HepG2 (cell line): ENCODE measurements around the gene LITAFD. TPM values are rescaled to one million over a fixed set of nuclear protein-coding genes. Genes with fewer than 3 reads are reported as not detected.
A peak's percentile ranks its signal among the peaks of the same experiment; 100 is the strongest.

Experiments
- ARNT ChIP-seq: fragments of 450-650 bp; IDR thresholded peaks from 2 replicates; pipeline ENCODE4 v1.6.1; 2017
- BCL3 ChIP-seq: sonication (generic); formaldehyde crosslinking; IDR thresholded peaks from 2 replicates; pipeline ENCODE4 v1.5.1; 2020; ENCODE audit warnings: mild to moderate bottlenecking, missing genetic modification reagents, moderate library complexity
- FOXA3 ChIP-seq: IDR thresholded peaks from 2 replicates; pipeline ENCODE4 v1.6.1; 2016; ENCODE audit warnings: missing genetic modification reagents, missing compliant biosample characterization
- KLF15 ChIP-seq: sonication (generic); formaldehyde crosslinking; IDR thresholded peaks from 2 replicates; pipeline ENCODE4 v1.8.1; 2023; ENCODE audit warnings: borderline replicate concordance, mild to moderate bottlenecking, inconsistent platforms, missing genetic modification reagents, mixed read lengths
- LCORL ChIP-seq, 2 experiments: fragments of 450-650 bp in 1 of 2; sonication (generic) in 1 of 2; formaldehyde crosslinking in 1 of 2; IDR thresholded peaks; 2 replicates each; pipeline versions ENCODE4 v1.5.0 to v1.6.1; 2017 to 2020; ENCODE audit warnings: antibody characterized with exemption in 1 of 2, missing genetic modification reagents in 1 of 2
- MTF1 ChIP-seq: sonication (generic); formaldehyde crosslinking; IDR thresholded peaks from 2 replicates; pipeline ENCODE4 v1.5.0; 2020; ENCODE audit warnings: missing genetic modification reagents
- NR2F2 ChIP-seq: IDR thresholded peaks from 2 replicates; pipeline ENCODE4 v1.6.1; 2012; ENCODE audit warnings: low read depth, inconsistent platforms, borderline replicate concordance
- SOX13 ChIP-seq, 3 experiments: fragments of 450-650 bp in 1 of 3; sonication (generic) in 1 of 3; formaldehyde crosslinking in 1 of 3; IDR thresholded peaks in 2 of 3; conservative IDR thresholded peaks in 1 of 3; 2 replicates each; pipeline versions ENCODE4 v1.5.0 to v1.6.1; 2016 to 2020; ENCODE audit warnings: antibody characterized with exemption in 1 of 3, mild to moderate bottlenecking in 1 of 3, missing compliant biosample characterization in 1 of 3, missing genetic modification reagents in 1 of 3, moderate library complexity in 1 of 3
- STAT5B ChIP-seq: sonication (generic); formaldehyde crosslinking; IDR thresholded peaks from 2 replicates; pipeline ENCODE4 v1.4.0; 2020; ENCODE audit warnings: missing genetic modification reagents
- TARDBP ChIP-seq: sonication (generic); formaldehyde crosslinking; IDR thresholded peaks from 2 replicates; pipeline ENCODE4 v1.8.0; 2022; ENCODE audit warnings: mild to moderate bottlenecking, missing genetic modification reagents
- TMF1 ChIP-seq: sonication (generic); formaldehyde crosslinking; IDR thresholded peaks from 2 replicates; pipeline ENCODE4 v1.8.1; 2022; ENCODE audit warnings: low read depth, missing genetic modification reagents
- UBTF ChIP-seq: sonication (generic); formaldehyde crosslinking; IDR thresholded peaks from 2 replicates; pipeline ENCODE4 v1.4.0; 2020; ENCODE audit warnings: mild to moderate bottlenecking, missing genetic modification reagents
- ZBTB34 ChIP-seq: sonication (generic); formaldehyde crosslinking; IDR thresholded peaks from 2 replicates; pipeline ENCODE4 v1.8.0; 2022; ENCODE audit warnings: mild to moderate bottlenecking, missing genetic modification reagents
- ZBTB37 ChIP-seq: sonication (generic); formaldehyde crosslinking; IDR thresholded peaks from 2 replicates; pipeline ENCODE4 v1.4.0; 2020; ENCODE audit warnings: mild to moderate bottlenecking, missing genetic modification reagents
- ZIK1 ChIP-seq: sonication (generic); formaldehyde crosslinking; IDR thresholded peaks from 2 replicates; pipeline ENCODE4 v1.5.0; 2020; ENCODE audit warnings: mild to moderate bottlenecking, low read depth, missing genetic modification reagents, borderline replicate concordance
- ZNF160 ChIP-seq: sonication (generic); formaldehyde crosslinking; IDR thresholded peaks from 2 replicates; pipeline ENCODE4 v1.8.0; 2022; ENCODE audit warnings: mild to moderate bottlenecking, inconsistent platforms, missing genetic modification reagents
- ZNF574 ChIP-seq: sonication (generic); formaldehyde crosslinking; IDR thresholded peaks from 2 replicates; pipeline ENCODE4 v1.4.0; 2020; ENCODE audit warnings: missing genetic modification reagents
- ZNF816 ChIP-seq: sonication (generic); formaldehyde crosslinking; IDR thresholded peaks from 2 replicates; pipeline ENCODE4 v1.8.0; 2022; ENCODE audit warnings: missing genetic modification reagents, mild to moderate bottlenecking, borderline replicate concordance
- ZSCAN9 ChIP-seq: IDR thresholded peaks from 2 replicates; pipeline ENCODE4 v1.6.1; 2016; ENCODE audit warnings: borderline replicate concordance
- polyA plus RNA-seq, 8 experiments: library from polyadenylated mRNA; depleted of rRNA in 3 of 8; stranded (reverse) in 7 of 8; unstranded in 1 of 8; fragments of >200 nt; fragmentation: Illumina TruSeq in 4 of 8; extraction: Trizol in 4 of 8; gene quantifications; 2 replicates each; pipeline versions ENCODE4 v1.2.1 to v1.2.3, GENCODE V29; 2011 to 2016; ENCODE audit warnings: low read depth in 4 of 8, missing spikeins in 1 of 8, mixed read lengths in 1 of 8; ENCODE audit not compliant: insufficient read depth in 1 of 8
- total RNA-seq, 5 experiments: library from RNA; depleted of rRNA; stranded (reverse); fragments of >200 nt; fragmentation: Illumina TruSeq; extraction: Trizol; gene quantifications; 2 replicates each; pipeline ENCODE4 v1.2.3, GENCODE V29; 2016; ENCODE audit warnings: low read depth in 1 of 5

LITAFD gene
- total and polyA plus RNA-seq, 2 of the 13 experiments (the other 11 are each of a cell fraction or from before 2014, with no cell fraction given) = not detected

- TF ChIP-seq ZBTB37 (CRISPR knock-in tag) (no peak), ZNF160 (CRISPR knock-in tag) (peak; percentile 98), FOXA3 (peak; percentile 93), BCL3 (CRISPR knock-in tag) (peak; percentile 88), ZNF574 (peak; percentile 95), LCORL (IDR thresholded peaks at IDR 0.05) (no peak), LCORL (CRISPR knock-in tag; IDR thresholded peaks at IDR 0.05) (peak; percentile 99), MTF1 (CRISPR knock-in tag) (0 out of 2 replicates have a peak, but pooled peaks have one; percentile 60), ZIK1 (CRISPR knock-in tag) (peak; percentile 88), UBTF (CRISPR knock-in tag) (peak; percentile 99), KLF15 (CRISPR knock-in tag) (peak; percentile 88; the same call in 1 of the 2 replicates), STAT5B (CRISPR knock-in tag) (no peak; the same call in 1 of the 2 replicates), TMF1 (CRISPR knock-in tag) (peak; percentile 95), ZBTB34 (CRISPR knock-in tag) (peak; percentile 97), ZSCAN9 (CRISPR knock-in tag) (peak; percentile 81), ARNT (no peak), SOX13 (IDR thresholded peaks at IDR 0.05) (peak; percentile 84), SOX13 (CRISPR knock-in tag; conservative IDR thresholded peaks at IDR 0.05 in 1 of 2, IDR thresholded peaks at IDR 0.05 in 1 of 2) (peak; percentile 95 to 97; a peak in 3 of 4 replicates), TARDBP (CRISPR knock-in tag) (peak; percentile 99), NR2F2 (no peak), ZNF816 (peak; percentile 98)
These were observed 18.3 kb upstream of the LITAFD start (continued) for GRCh38 chr16:8863594-8864424.
